HepG2 (cell line): ENCODE measurements around the gene RPL37A. TPM values are rescaled to one million over a fixed set of nuclear protein-coding genes. Genes with fewer than 3 reads are reported as not detected.

ENCODE experiments used
- ATAC-seq: fragments of 200-7000 bp; cut with Tn5 transposase; 3 replicates; pipeline ENCODE4 v1.9.1; 2020; ENCODE audit warnings: mild to moderate bottlenecking, moderate library complexity
- BruUV-seq: library from RNA; stranded (reverse); fragments of 400-500 nt; replicated peaks from 2 replicates; lab custom pipeline; 2021; lab: Mats Ljungman, UMichigan
- CTCF ChIA-PET: fragments of 300-600 bp; formaldehyde crosslinking; extraction: SDS; loops from one replicate; lab custom pipeline; 2021; ENCODE audit warnings: low total read pairs, inconsistent platforms, low intra/inter-chr PET ratio; lab: Yijun Ruan, JAX
- POLR2A ChIA-PET: fragments of 350-600 bp; sonication (Branson Sonifier 250); formaldehyde crosslinking; loops from one replicate; lab custom pipeline; 2020; ENCODE audit warnings: antibody characterized with exemption, inconsistent platforms; lab: Yijun Ruan, JAX
- DNase-seq: peaks from one replicate; pipeline ENCODE4 v3.0.0-alpha.2; 2015; ENCODE audit warnings: low spot score
- FAIRE-seq: peaks from 3 replicates; lab custom pipeline; 2011; peaks lifted over from hg19 to GRCh38; lab: Jason Lieb, UNC
- H2AFZ ChIP-seq: one replicate; pipeline ENCODE4 v1.6.1; 2011; ENCODE audit warnings: low read length, inconsistent platforms
- H3K27ac ChIP-seq: fragments of 300-600 bp; 3 replicates; pipeline ENCODE4 v1.8.0; 2011; ENCODE audit warnings: mixed run types, mild to moderate bottlenecking, mixed read lengths, low read length, inconsistent platforms; ENCODE audit not compliant: insufficient read depth; ENCODE audit errors: extremely low read length
- H3K27me3 ChIP-seq, 2 experiments: fragments of 200-600 bp in 1 of 2; 2 replicates in 1 of 2; 3 replicates in 1 of 2; pipeline versions ENCODE4 v1.6.0 to v1.8.0; 2011; ENCODE audit warnings: low read length in 2 of 2, mild to moderate bottlenecking in 2 of 2, moderate library complexity in 2 of 2, inconsistent platforms in 1 of 2; ENCODE audit not compliant: insufficient read depth in 2 of 2, control insufficient read depth in 1 of 2
- H3K36me3 ChIP-seq, 2 experiments: fragments of 200-600 bp in 1 of 2; replicated peaks in 1 of 2; 2 replicates in 1 of 2; 3 replicates in 1 of 2; pipeline versions ENCODE4 v1.5.1 to v1.8.0; 2011; ENCODE audit warnings: low read length in 2 of 2, inconsistent platforms in 1 of 2; ENCODE audit not compliant: insufficient read depth in 2 of 2, control insufficient read depth in 1 of 2
- H3K4me1 ChIP-seq: 2 replicates; pipeline ENCODE4 v1.5.1; 2012; ENCODE audit warnings: low read length, inconsistent platforms; ENCODE audit not compliant: insufficient read depth
- H3K4me2 ChIP-seq: 2 replicates; pipeline ENCODE4 v1.6.0; 2011; ENCODE audit warnings: low read depth, low read length, inconsistent platforms
- H3K4me3 ChIP-seq, 3 experiments: fragments of 200-600 bp in 1 of 3; sonication (generic), shearing (Covaris generic) in 1 of 3; replicated peaks in 1 of 3; 2 replicates each; pipeline ENCODE4 v1.5.1; 2011 to 2016; ENCODE audit warnings: low read length in 3 of 3, inconsistent platforms in 2 of 3, low read depth in 2 of 3, mild to moderate bottlenecking in 2 of 3, control low read depth in 1 of 3, mixed read lengths in 1 of 3; ENCODE audit not compliant: insufficient read depth in 1 of 3
- H3K79me2 ChIP-seq: one replicate; pipeline ENCODE4 v1.6.1; 2011; ENCODE audit warnings: low read length, inconsistent platforms; ENCODE audit not compliant: insufficient read depth
- H3K9ac ChIP-seq: 2 replicates; pipeline ENCODE4 v1.6.0; 2011; ENCODE audit warnings: mild to moderate bottlenecking, low read depth, low read length, inconsistent platforms; ENCODE audit not compliant: insufficient read depth
- H3K9me3 ChIP-seq: 2 replicates; pipeline ENCODE4 v1.5.1; 2012; ENCODE audit warnings: mild to moderate bottlenecking, low read length
- H4K20me1 ChIP-seq: 2 replicates; pipeline ENCODE4 v1.6.0; 2011; ENCODE audit warnings: inconsistent platforms, mild to moderate bottlenecking, low read length, moderate library complexity; ENCODE audit not compliant: insufficient read depth
- DBP ChIP-seq: sonication (generic); formaldehyde crosslinking; IDR thresholded peaks from 2 replicates; pipeline ENCODE4 v1.4.0; 2020; ENCODE audit warnings: missing genetic modification reagents; ENCODE audit errors: not compliant biosample characterization
- HNF1A ChIP-seq, 2 experiments: sonication (generic) in 1 of 2; formaldehyde crosslinking in 1 of 2; IDR thresholded peaks; 2 replicates each; pipeline versions ENCODE4 v1.4.0 to v1.6.1; 2016 to 2020; ENCODE audit warnings: borderline replicate concordance in 1 of 2, low read depth in 1 of 2, mild to moderate bottlenecking in 1 of 2, missing genetic modification reagents in 1 of 2
- MAFF ChIP-seq: IDR thresholded peaks from 2 replicates; pipeline ENCODE4 v1.6.1; 2011; ENCODE audit warnings: low read depth, low read length, improper control_type of control experiment
- MAFK ChIP-seq, 2 experiments: IDR thresholded peaks in 1 of 2; conservative IDR thresholded peaks in 1 of 2; 2 replicates each; pipeline ENCODE4 v1.6.1; 2011; ENCODE audit warnings: improper control_type of control experiment in 2 of 2, low read length in 2 of 2
- MIER2 ChIP-seq: IDR thresholded peaks from 2 replicates; pipeline ENCODE4 v1.6.1; 2016; ENCODE audit warnings: missing biosample characterization, missing genetic modification reagents
- NCOA2 ChIP-seq: sonication (generic); formaldehyde crosslinking; IDR thresholded peaks from 2 replicates; pipeline ENCODE4 v1.8.0; 2022; ENCODE audit warnings: inconsistent platforms
- ZNF282 ChIP-seq: fragments of 450-650 bp; IDR thresholded peaks from 2 replicates; pipeline ENCODE4 v1.6.1; 2018; ENCODE audit not compliant: partially characterized antibody
- ZNF614 ChIP-seq: IDR thresholded peaks from 2 replicates; pipeline ENCODE4 v1.6.1; 2018; ENCODE audit warnings: missing biosample characterization, missing genetic modification reagents, inconsistent platforms, borderline replicate concordance
- WGBS: methylation state at CpG from one replicate; pipeline ENCODE4 v1.1.6; 2017; ENCODE audit warnings: low lambda C conversion rate; 5-methylcytosine and 5-hydroxymethylcytosine counted together
- in situ Hi-C: cut with HindIII; loops from 2 replicates; pipeline ENCODE4 v1.10.0; 2017; ENCODE audit warnings: low pct_unique_long_range_greater_than_20kb; ENCODE audit not compliant: extremely low pct_ligation_motif_present
- intact Hi-C: fragments of 100-400 bp; cut with micrococcal nuclease; formaldehyde crosslinking; loops from one replicate; pipeline ENCODE4 v1.10.0; 2022; ENCODE audit not compliant: unreplicated experiment
- polyA plus RNA-seq, 8 experiments: library from polyadenylated mRNA; depleted of rRNA in 3 of 8; stranded (reverse) in 7 of 8; unstranded in 1 of 8; fragments of >200 nt; fragmentation: Illumina TruSeq in 4 of 8; extraction: Trizol in 4 of 8; gene quantifications; 2 replicates each; pipeline versions ENCODE4 v1.2.1 to v1.2.3, GENCODE V29; 2011 to 2016; ENCODE audit warnings: low read depth in 4 of 8, missing spikeins in 1 of 8, mixed read lengths in 1 of 8; ENCODE audit not compliant: insufficient read depth in 1 of 8
- total RNA-seq, 5 experiments: library from RNA; depleted of rRNA; stranded (reverse); fragments of >200 nt; fragmentation: Illumina TruSeq; extraction: Trizol; gene quantifications; 2 replicates each; pipeline ENCODE4 v1.2.3, GENCODE V29; 2016; ENCODE audit warnings: low read depth in 1 of 5
- TF ChIP-seq, protein P1 (sequence below): sonication (generic); formaldehyde crosslinking; IDR thresholded peaks from 2 replicates; pipeline ENCODE4 v1.5.0; 2020; ENCODE audit warnings: missing genetic modification reagents, mild to moderate bottlenecking, borderline replicate concordance

Gene RPL37A
- total and polyA plus RNA-seq, 2 of the 13 experiments (the other 11 are each of a cell fraction or from before 2014, with no cell fraction given) = 6,902 to 7,910 TPM

GRCh38 chr2:216477283-216478035, 21.2 kb upstream of the RPL37A start:
- BruUV-seq = no TSS peak
- CTCF ChIA-PET = no interaction called here
- Histone ChIP-seq H3K9ac (no peak overlapping the region), H3K4me1 (no peaks in the 10 kb centered on the region), H3K4me2 (no peak overlapping the region), H2AFZ (no peak overlapping the region), H3K27me3 (no peaks in the 10 kb centered on the region), H4K20me1 (no peaks in the 10 kb centered on the region), H3K9me3 (no peaks in the 10 kb centered on the region), H3K4me3 (no peak overlapping the region), H3K27ac (no peak overlapping the region), H3K36me3 (peaks cover 9 to 30% of the 10 kb centered on the region in 2 experiments), H3K79me2 (no peaks in the 10 kb centered on the region)
- ATAC-seq (no peak), FAIRE-seq (no peak), DNase-seq (no peak)
- intact Hi-C loops (no loop called here), in situ Hi-C loops (no loop called here)
- WGBS = 50% methylated on average over 2 of the region's 2 CpGs
- POLR2A ChIA-PET = no interaction called here
- peak; percentile 78 to 79 for TF ChIP-seq MAFK (conservative IDR thresholded peaks at IDR 0.05 in 1 of 2, IDR thresholded peaks at IDR 0.05 in 1 of 2; ENCODE audit: low read length in 2 of 2)
- peak; percentile 52 for TF ChIP-seq MAFF
- no peak for TF ChIP-seq NCOA2 (CRISPR knock-in tag)

- Histone ChIP-seq H3K36me3 (peaks cover 9 to 33% of the 10 kb centered on the region in 2 experiments), H3K4me2 (no peak overlapping the region), H3K9me3 (no peaks in the 10 kb centered on the region), H3K27ac (no peak overlapping the region), H3K9ac (no peak overlapping the region), H3K4me3 (no peak overlapping the region), H3K79me2 (no peaks in the 10 kb centered on the region), H3K27me3 (no peaks in the 10 kb centered on the region), H3K4me1 (no peaks in the 10 kb centered on the region), H2AFZ (no peak overlapping the region), H4K20me1 (no peaks in the 10 kb centered on the region)
- 100% methylated on average over 3 of the region's 3 CpGs for WGBS
- CTCF ChIA-PET = no interaction called here
- POLR2A ChIA-PET = interaction anchor here (0.9 kb wide), 1 partner anchor 20 kb away, joined by 3 read pairs; the partner anchor contains the start of gene RPL37A
- TF ChIP-seq HNF1A (IDR thresholded peaks at IDR 0.05; ENCODE audit: low read depth) = no peak
- no peak for TF ChIP-seq HNF1A (CRISPR knock-in tag; IDR thresholded peaks at IDR 0.05; ENCODE audit: borderline replicate concordance)
- TF ChIP-seq ZNF282 = no peak
- no peak for TF ChIP-seq MIER2 (CRISPR knock-in tag)
- no peak for TF ChIP-seq ZNF614 (CRISPR knock-in tag)
- TF ChIP-seq DBP (CRISPR knock-in tag) = no peak
- TF ChIP-seq, protein P1, sequence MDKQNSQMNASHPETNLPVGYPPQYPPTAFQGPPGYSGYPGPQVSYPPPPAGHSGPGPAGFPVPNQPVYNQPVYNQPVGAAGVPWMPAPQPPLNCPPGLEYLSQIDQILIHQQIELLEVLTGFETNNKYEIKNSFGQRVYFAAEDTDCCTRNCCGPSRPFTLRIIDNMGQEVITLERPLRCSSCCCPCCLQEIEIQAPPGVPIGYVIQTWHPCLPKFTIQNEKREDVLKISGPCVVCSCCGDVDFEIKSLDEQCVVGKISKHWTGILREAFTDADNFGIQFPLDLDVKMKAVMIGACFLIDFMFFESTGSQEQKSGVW (CRISPR knock-in tag) = no peak
- no peak for DNase-seq
- no peak for FAIRE-seq
- no peak; the same call in 2 of the 3 replicates for ATAC-seq
- intact Hi-C loops (no loop called here), in situ Hi-C loops (no loop called here)
- BruUV-seq = no TSS peak
Measured at GRCh38 chr2:216478151-216478550, 20.5 kb upstream of the RPL37A start.
